ENCODE results near the gene RRP1.
"Not testable (repeated sequence)": the region's sequence is repeated elsewhere in the genome, so short reads cannot be mapped to it uniquely, and the experiment has no call there.

The RRP1 gene

DNA sequence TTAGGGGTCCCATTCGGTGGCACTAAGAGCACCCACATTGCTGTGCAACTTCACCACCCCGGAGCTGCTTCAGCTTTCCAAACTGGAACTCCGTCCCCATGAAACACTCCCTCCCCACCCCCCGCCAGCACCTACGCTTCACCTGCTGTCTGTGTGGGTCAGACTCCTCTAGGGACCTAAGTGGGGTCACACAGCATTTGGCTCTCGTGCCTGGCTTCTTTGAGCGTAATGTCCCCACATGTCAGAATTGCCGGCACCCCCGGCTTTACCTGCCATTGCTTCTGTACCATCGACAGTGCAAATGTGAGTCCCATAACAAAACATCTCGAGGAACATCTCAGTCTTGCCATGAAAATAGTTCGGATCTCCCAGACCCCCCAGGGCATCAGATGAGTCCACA lies 39.8 kb downstream of the RRP1 start:
- Histone ChIP-seq H3K27ac (ENCODE audit: low read length) (no peak overlapping the region), H3K4me3 (ENCODE audit: low read length in 2 of 2) (no peak overlapping the region), H3K4me1 (ENCODE audit: control insufficient read depth, insufficient read depth, low read length) (peaks cover 12% of the 10 kb centered on the region), H3K27me3 (ENCODE audit: control insufficient read depth in 1 of 2, insufficient read depth in 2 of 2, low read length in 2 of 2) (peaks cover 19 to 29% of the 10 kb centered on the region in 2 donors), H3K36me3 (ENCODE audit: control insufficient read depth in 2 of 2, insufficient read depth in 2 of 2, low read length in 2 of 2) (no peaks in the 10 kb centered on the region), H3K9ac (ENCODE audit: low read length in 2 of 2) (no peak overlapping the region), H3K9me3 (ENCODE audit: control insufficient read depth in 2 of 2, low read length in 2 of 2) (peaks cover 0 to 4% of the 10 kb centered on the region in 2 donors)

DNA sequence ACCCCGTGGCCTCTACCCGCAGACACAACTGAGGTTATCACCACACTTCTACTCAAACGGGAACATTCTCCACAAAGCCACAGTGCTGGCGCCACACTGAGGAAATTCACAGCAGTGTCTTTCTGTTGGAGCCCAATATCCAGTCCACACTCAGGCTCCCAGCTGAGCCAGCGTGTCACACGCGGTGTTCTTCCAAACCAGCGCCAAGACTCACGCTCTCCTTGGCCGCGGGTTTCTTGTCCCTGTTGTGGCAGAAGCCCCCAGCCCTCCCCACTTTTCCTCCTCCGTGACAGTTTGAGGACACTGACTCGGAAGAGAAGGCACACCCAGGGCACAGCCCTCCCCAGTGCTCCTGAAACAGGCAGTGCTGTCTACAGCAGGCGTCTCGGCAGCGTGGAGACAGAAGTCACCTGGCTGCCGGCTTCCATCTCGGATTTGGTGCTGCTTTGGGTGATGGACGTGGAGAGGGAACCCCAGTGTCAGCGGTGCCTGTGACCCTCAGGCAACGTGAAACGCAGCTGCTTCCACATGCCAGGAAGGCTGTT lies 40.3 kb downstream of the RRP1 start:
- Histone ChIP-seq H3K27me3 (ENCODE audit: control insufficient read depth in 1 of 2, insufficient read depth in 2 of 2, low read length in 2 of 2) (peaks cover 19 to 29% of the 10 kb centered on the region in 2 donors), H3K27ac (ENCODE audit: low read length) (no peak overlapping the region), H3K9ac (ENCODE audit: low read length in 2 of 2) (no peak overlapping the region), H3K4me1 (ENCODE audit: control insufficient read depth, insufficient read depth, low read length) (peaks cover 10% of the 10 kb centered on the region), H3K9me3 (ENCODE audit: control insufficient read depth in 2 of 2, low read length in 2 of 2) (peaks cover 0 to 4% of the 10 kb centered on the region in 2 donors), H3K36me3 (ENCODE audit: control insufficient read depth in 2 of 2, insufficient read depth in 2 of 2, low read length in 2 of 2) (no peaks in the 10 kb centered on the region), H3K4me3 (ENCODE audit: low read length in 2 of 2) (no peak overlapping the region)

DNA sequence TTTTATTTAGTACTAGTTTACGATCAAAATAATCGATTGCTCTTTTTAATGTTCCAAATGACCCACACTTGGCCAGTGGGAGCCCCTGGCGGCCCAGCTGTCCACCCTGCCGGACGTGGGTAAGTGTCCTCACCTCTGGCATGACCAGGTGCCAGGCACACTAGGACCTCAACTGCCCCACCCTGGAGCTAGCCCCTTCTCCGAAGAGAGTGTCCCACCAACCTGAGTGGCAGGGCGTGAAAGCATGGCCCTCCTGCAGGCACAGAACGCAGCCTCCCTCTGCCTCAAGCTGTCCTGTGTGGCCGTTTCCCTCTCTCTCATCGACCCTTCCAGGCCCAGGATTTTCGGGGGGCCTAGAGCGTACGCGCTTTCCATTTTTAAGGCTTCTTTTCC lies 42.8 kb downstream of the RRP1 start:
- Histone ChIP-seq H3K9me3 (ENCODE audit: control insufficient read depth in 2 of 2, low read length in 2 of 2) (peaks cover 0 to 4% of the 10 kb centered on the region in 2 donors), H3K9ac (ENCODE audit: low read length in 2 of 2) (no peak overlapping the region), H3K27me3 (ENCODE audit: control insufficient read depth in 1 of 2, insufficient read depth in 2 of 2, low read length in 2 of 2) (peaks cover 13 to 17% of the 10 kb centered on the region in 2 donors), H3K27ac (ENCODE audit: low read length) (no peak overlapping the region), H3K36me3 (ENCODE audit: control insufficient read depth in 2 of 2, insufficient read depth in 2 of 2, low read length in 2 of 2) (no peaks in the 10 kb centered on the region), H3K4me3 (ENCODE audit: low read length in 2 of 2) (no peak overlapping the region), H3K4me1 (ENCODE audit: control insufficient read depth, insufficient read depth, low read length) (peaks cover 4% of the 10 kb centered on the region)

DNA sequence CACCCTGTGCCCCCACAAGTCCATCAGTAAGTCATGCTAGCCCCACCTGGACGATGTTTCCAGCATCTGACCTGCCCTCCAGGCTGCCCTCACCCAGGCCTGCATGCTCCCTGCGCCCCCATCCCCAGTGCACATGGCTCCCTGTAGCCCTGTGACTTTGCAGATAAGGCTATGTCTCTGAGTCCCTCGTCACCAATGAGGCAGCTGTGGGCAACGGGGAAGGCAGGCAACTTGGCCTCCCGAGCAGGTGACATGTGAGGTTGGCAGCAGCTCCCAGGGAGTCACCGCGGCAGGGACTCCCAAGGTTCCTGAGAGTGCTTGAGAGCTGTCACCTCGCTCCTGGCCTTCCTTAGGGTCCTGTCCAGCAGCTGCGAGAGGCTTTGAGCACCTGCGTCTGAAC lies 43.3 kb downstream of the RRP1 start:
- no peaks in the 10 kb centered on the region for H3K36me3 ChIP-seq (ENCODE audit: control insufficient read depth in 2 of 2, insufficient read depth in 2 of 2, low read length in 2 of 2)
- peaks cover 4% of the 10 kb centered on the region for H3K4me1 ChIP-seq (ENCODE audit: control insufficient read depth, insufficient read depth, low read length)
- peaks cover 13 to 17% of the 10 kb centered on the region in 2 donors for H3K27me3 ChIP-seq (ENCODE audit: control insufficient read depth in 1 of 2, insufficient read depth in 2 of 2, low read length in 2 of 2)

DNA sequence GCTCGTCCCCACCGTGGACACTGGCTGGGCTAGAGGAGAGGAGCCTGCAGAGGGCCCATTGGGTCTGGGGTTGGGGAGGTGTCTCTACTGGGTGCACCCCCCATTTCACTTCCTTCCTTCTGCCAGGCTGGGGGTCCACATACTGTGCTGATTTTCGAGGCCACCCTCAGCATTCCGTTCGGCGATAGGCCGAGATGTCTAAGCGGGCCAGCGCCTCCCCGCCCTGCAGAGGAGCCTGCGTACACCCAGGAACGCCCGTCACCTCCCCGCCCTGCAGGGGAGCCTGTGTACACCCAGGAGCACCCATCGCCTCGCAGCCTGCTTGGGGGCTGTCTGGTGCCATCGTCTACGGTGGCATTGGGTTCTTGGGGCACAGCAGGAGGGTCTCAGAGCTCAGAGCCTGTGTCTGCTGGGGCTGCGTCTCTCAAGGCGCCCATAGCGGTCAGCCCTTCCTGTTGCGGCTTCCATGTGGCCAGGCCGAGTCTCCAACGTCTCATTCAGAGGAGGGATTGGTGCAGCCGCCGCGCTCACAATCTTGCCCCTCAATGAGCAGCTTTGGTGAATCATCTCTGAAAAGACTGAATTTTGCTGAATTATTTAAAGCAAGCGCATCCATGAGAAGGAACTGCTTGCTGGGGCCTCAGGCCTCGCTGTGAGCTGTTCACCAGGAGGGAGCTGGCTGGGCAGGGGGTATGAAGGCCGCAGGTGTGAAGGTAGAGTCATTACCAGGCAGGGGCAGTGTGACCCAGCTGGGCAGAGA lies 44.9 kb downstream of the RRP1 start:
- peaks cover 9 to 16% of the 10 kb centered on the region in 2 donors for H3K27me3 ChIP-seq (ENCODE audit: control insufficient read depth in 1 of 2, insufficient read depth in 2 of 2, low read length in 2 of 2)
- peaks cover 4% of the 10 kb centered on the region for H3K4me1 ChIP-seq (ENCODE audit: control insufficient read depth, insufficient read depth, low read length)
- no peak overlapping the region for H3K4me3 ChIP-seq (ENCODE audit: low read length in 2 of 2)
- peaks cover 0 to 4% of the 10 kb centered on the region in 2 donors for H3K9me3 ChIP-seq (ENCODE audit: control insufficient read depth in 2 of 2, low read length in 2 of 2)
- no peak overlapping the region for H3K27ac ChIP-seq (ENCODE audit: low read length)
- H3K36me3 ChIP-seq (ENCODE audit: control insufficient read depth in 2 of 2, insufficient read depth in 2 of 2, low read length in 2 of 2): no peaks in the 10 kb centered on the region
- H3K9ac ChIP-seq (ENCODE audit: low read length in 2 of 2): no peak overlapping the region

More for the DNA sequence above, 43.3 kb downstream of the RRP1 start:
- peaks cover 0 to 4% of the 10 kb centered on the region in 2 donors for H3K9me3 ChIP-seq (ENCODE audit: control insufficient read depth in 2 of 2, low read length in 2 of 2)
- no peak overlapping the region for H3K27ac ChIP-seq (ENCODE audit: low read length)
- no peak overlapping the region for H3K9ac ChIP-seq (ENCODE audit: low read length in 2 of 2)
- H3K4me3 ChIP-seq (ENCODE audit: low read length in 2 of 2): no peak overlapping the region

DNA sequence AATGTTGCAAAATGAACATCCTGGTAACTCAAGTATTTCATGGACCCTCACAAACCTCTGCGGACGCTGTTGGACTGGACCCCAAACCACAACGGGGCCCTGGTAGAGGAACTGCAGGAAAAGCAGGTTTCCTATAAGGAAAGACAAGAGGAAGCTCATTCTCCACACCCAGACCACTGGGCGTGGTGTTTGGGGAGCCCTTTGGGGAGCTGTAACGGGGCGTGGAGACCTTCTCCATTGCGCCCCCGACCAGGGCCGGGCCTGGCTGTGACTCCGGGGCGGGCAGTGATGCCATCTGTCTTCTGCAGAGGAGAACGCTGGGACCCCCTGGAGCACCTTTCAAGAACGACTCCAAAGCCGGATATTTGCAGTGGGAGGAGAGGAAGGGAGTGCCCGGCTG lies 45.7 kb downstream of the RRP1 start:
- Histone ChIP-seq H3K36me3 (ENCODE audit: control insufficient read depth in 2 of 2, insufficient read depth in 2 of 2, low read length in 2 of 2) (no peaks in the 10 kb centered on the region), H3K4me1 (ENCODE audit: control insufficient read depth, insufficient read depth, low read length) (peaks cover 4% of the 10 kb centered on the region), H3K4me3 (ENCODE audit: low read length in 2 of 2) (no peak overlapping the region), H3K27ac (ENCODE audit: low read length) (no peak overlapping the region), H3K9me3 (ENCODE audit: control insufficient read depth in 2 of 2, low read length in 2 of 2) (peaks cover 0 to 4% of the 10 kb centered on the region in 2 donors), H3K27me3 (ENCODE audit: control insufficient read depth in 1 of 2, insufficient read depth in 2 of 2, low read length in 2 of 2) (peaks cover 9 to 10% of the 10 kb centered on the region in 2 donors), H3K9ac (ENCODE audit: low read length in 2 of 2) (no peak overlapping the region)

DNA sequence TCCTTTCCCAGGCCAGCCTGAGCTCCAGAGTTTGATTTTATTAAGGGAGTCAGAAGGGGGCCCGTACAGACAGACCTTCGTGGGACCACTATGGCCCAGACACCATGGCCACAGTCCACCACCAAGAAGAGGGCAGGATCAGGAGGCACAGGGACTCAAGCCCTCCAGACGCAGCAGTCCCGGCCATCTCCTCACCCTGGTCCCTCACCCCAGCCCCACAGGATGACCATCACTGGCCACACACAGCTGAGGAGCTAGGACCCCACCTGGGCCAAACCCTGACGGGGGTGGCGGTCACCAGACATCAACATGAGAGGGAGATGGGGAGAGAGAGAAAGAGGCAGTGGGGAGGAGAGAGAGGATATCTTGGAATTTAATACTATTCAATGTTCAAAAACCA lies 46.5 kb downstream of the RRP1 start:
- Histone ChIP-seq H3K36me3 (ENCODE audit: control insufficient read depth in 2 of 2, insufficient read depth in 2 of 2, low read length in 2 of 2) (no peaks in the 10 kb centered on the region), H3K9me3 (ENCODE audit: control insufficient read depth in 2 of 2, low read length in 2 of 2) (peaks cover 0 to 4% of the 10 kb centered on the region in 2 donors), H3K27ac (ENCODE audit: low read length) (no peak overlapping the region), H3K9ac (ENCODE audit: low read length in 2 of 2) (no peak overlapping the region), H3K4me3 (ENCODE audit: low read length in 2 of 2) (no peak overlapping the region), H3K27me3 (ENCODE audit: control insufficient read depth in 1 of 2, insufficient read depth in 2 of 2, low read length in 2 of 2) (peaks cover 6 to 7% of the 10 kb centered on the region in 2 donors), H3K4me1 (ENCODE audit: control insufficient read depth, insufficient read depth, low read length) (peaks cover 4% of the 10 kb centered on the region)

DNA sequence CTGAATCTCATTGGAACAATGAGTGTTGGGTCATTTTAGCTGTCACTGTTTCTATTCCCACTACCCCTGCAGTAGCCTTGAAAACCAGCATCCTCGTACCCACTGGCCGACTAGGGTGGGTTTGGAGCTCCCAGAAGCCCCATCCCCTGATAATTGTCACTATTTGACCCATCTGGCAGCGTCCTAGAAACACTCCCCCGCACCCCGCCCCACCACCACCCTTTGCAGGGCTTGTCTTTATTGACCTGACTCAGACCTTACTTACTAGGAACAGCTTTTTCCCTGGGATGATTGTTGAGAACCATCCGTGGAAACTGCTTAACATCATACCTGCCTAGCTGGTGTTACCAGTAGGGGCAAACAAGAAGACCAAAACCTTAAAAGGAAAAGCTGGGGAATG lies 47.2 kb downstream of the RRP1 start:
- peaks cover 4% of the 10 kb centered on the region for H3K4me1 ChIP-seq (ENCODE audit: control insufficient read depth, insufficient read depth, low read length)
- no peak overlapping the region for H3K9ac ChIP-seq (ENCODE audit: low read length in 2 of 2)
- no peaks in the 10 kb centered on the region for H3K36me3 ChIP-seq (ENCODE audit: control insufficient read depth in 2 of 2, insufficient read depth in 2 of 2, low read length in 2 of 2)
- no peak overlapping the region for H3K27ac ChIP-seq (ENCODE audit: low read length)
- H3K9me3 ChIP-seq (ENCODE audit: control insufficient read depth in 2 of 2, low read length in 2 of 2): peaks cover 0 to 4% of the 10 kb centered on the region in 2 donors
- no peak overlapping the region for H3K4me3 ChIP-seq (ENCODE audit: low read length in 2 of 2)
- H3K27me3 ChIP-seq (ENCODE audit: control insufficient read depth in 1 of 2, insufficient read depth in 2 of 2, low read length in 2 of 2): peaks cover 6 to 7% of the 10 kb centered on the region in 2 donors

DNA sequence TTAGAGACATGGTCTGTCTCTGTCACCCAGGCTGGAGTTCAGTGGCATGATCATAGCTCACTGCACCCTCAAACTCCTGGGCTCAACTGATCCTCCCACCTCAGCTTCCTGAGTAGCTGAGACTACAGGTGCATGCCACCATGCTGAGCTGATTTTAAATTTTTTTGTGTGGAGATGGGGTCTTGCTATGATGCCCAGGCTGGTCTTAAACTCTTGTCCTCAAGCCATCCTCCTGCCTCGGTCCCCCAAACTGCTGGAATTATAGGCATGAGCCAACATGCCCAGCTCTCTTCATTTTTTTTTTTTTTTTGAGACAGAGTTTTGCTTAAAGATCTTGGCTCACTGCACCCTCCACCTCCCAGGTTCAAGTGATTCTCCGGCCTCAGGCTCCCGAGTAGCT lies 50.9 kb downstream of the RRP1 start:
- H3K4me3 ChIP-seq (ENCODE audit: low read length in 2 of 2): no peak overlapping the region
- no peaks in the 10 kb centered on the region for H3K36me3 ChIP-seq (ENCODE audit: control insufficient read depth in 2 of 2, insufficient read depth in 2 of 2, low read length in 2 of 2)
- peaks cover 0 to 6% of the 10 kb centered on the region in 2 donors for H3K27me3 ChIP-seq (ENCODE audit: control insufficient read depth in 1 of 2, insufficient read depth in 2 of 2, low read length in 2 of 2)
- H3K9ac ChIP-seq (ENCODE audit: low read length in 2 of 2): no peak overlapping the region
- no peak overlapping the region for H3K27ac ChIP-seq (ENCODE audit: low read length)
- H3K9me3 ChIP-seq (ENCODE audit: control insufficient read depth in 2 of 2, low read length in 2 of 2): no peaks in the 10 kb centered on the region
- peaks cover 3% of the 10 kb centered on the region for H3K4me1 ChIP-seq (ENCODE audit: control insufficient read depth, insufficient read depth, low read length)

DNA sequence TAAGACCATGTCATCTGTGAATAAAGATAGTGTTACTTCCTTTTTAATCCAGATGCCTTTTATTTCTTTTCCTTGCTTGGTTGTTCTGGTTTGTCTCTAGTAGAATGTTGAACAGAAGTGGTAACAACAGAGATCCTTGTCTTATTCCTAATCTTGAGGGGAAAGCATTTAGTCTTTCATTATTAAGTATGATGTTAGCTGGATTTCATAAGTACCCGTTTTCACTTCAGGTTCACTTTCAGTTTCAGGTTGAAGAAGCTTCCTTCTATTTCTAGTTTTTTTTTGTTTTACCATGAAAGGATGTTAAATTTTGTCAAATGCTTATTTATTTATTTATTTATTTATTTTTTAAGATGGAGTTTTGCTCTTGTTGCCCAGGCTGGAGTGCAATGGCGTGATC lies 53.4 kb downstream of the RRP1 start:
- Histone ChIP-seq H3K27ac (ENCODE audit: low read length) (no peak overlapping the region), H3K36me3 (ENCODE audit: control insufficient read depth in 2 of 2, insufficient read depth in 2 of 2, low read length in 2 of 2) (no peaks in the 10 kb centered on the region), H3K4me3 (ENCODE audit: low read length in 2 of 2) (no peak overlapping the region), H3K9ac (ENCODE audit: low read length in 2 of 2) (no peak overlapping the region), H3K27me3 (ENCODE audit: control insufficient read depth in 1 of 2, insufficient read depth in 2 of 2, low read length in 2 of 2) (no peaks in the 10 kb centered on the region), H3K4me1 (ENCODE audit: control insufficient read depth, insufficient read depth, low read length) (no peaks in the 10 kb centered on the region), H3K9me3 (ENCODE audit: control insufficient read depth in 2 of 2, low read length in 2 of 2) (no peaks in the 10 kb centered on the region)

DNA sequence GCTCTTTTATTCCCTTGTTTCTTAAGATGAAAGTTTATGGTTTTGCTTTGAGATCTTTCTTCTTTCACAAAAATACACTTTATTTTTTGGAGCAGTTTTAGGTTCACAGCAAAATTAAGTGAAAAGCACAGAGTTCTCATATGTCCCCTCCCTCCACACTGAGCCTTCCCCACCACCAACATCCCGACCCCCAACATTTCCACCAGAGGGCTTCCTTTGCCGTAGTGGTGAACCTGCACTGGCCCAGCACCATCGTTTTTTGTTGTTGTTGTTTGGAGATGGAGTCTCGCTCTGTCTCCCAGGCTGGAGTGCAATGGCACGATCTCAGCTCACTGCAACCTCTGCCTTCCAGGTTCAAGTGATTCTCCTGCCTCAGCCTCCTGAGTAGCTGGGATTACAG lies 55.5 kb downstream of the RRP1 start:
- H3K4me3 ChIP-seq (ENCODE audit: low read length in 2 of 2); H3K4me1 ChIP-seq (ENCODE audit: control insufficient read depth, insufficient read depth, low read length); H3K36me3 ChIP-seq (ENCODE audit: control insufficient read depth in 2 of 2, insufficient read depth in 2 of 2, low read length in 2 of 2); H3K27ac ChIP-seq (ENCODE audit: low read length); H3K9ac ChIP-seq (ENCODE audit: low read length in 2 of 2); H3K27me3 ChIP-seq (ENCODE audit: control insufficient read depth in 1 of 2, insufficient read depth in 2 of 2, low read length in 2 of 2); H3K9me3 ChIP-seq (ENCODE audit: control insufficient read depth in 2 of 2, low read length in 2 of 2): not testable (repeated sequence)
